AG20443 (cell line): ENCODE data around the gene VSTM2B.

ENCODE experiments used
- DNase-seq: peaks from one replicate; pipeline ENCODE4 v3.0.0; 2012; ENCODE audit warnings: low spot score, mixed read lengths

Gene VSTM2B

GRCh38 chr19:29515706-29516357 lies 10.0 kb upstream of the VSTM2B start:
- DNase-seq, result no peak

- no peak for DNase-seq
These were observed 9.5 kb upstream of the VSTM2B start for GRCh38 chr19:29516358-29516725.

- DNase-seq, result no peak
These were observed 8.9 kb upstream of the VSTM2B start for GRCh38 chr19:29516821-29517395.

GRCh38 chr19:29517412-29517811 lies 8.4 kb upstream of the VSTM2B start:
- no peak for DNase-seq

- DNase-seq, result no peak
These were observed 7.8 kb upstream of the VSTM2B start for GRCh38 chr19:29517946-29518345.

GRCh38 chr19:29519146-29519545 lies 6.6 kb upstream of the VSTM2B start:
- DNase-seq, result no peak

GRCh38 chr19:29519931-29520330 lies 5.9 kb upstream of the VSTM2B start:
- DNase-seq, result no peak

- no peak for DNase-seq
These were observed 5.4 kb upstream of the VSTM2B start for GRCh38 chr19:29520390-29520789.

GRCh38 chr19:29521291-29522075 lies 4.3 kb upstream of the VSTM2B start:
- DNase-seq, result no peak

GRCh38 chr19:29523568-29523967 lies 2.2 kb upstream of the VSTM2B start:
- DNase-seq, result no peak

GRCh38 chr19:29524201-29524911 lies 1.4 kb upstream of the VSTM2B start:
- DNase-seq, result no peak

GRCh38 chr19:29524912-29525831 lies 622 bp upstream of the VSTM2B start:
- peak; percentile 40 for DNase-seq

GRCh38 chr19:29526730-29527499 lies 1.1 kb downstream of the VSTM2B start:
- no peak for DNase-seq

- DNase-seq, result no peak
These were observed 1.9 kb downstream of the VSTM2B start for GRCh38 chr19:29527500-29528328.

GRCh38 chr19:29528350-29528945 lies 2.7 kb downstream of the VSTM2B start:
- peak; percentile 94 for DNase-seq

- no peak for DNase-seq
These were observed 3.3 kb downstream of the VSTM2B start for GRCh38 chr19:29528946-29529645.

- no peak for DNase-seq
These were observed 4.1 kb downstream of the VSTM2B start for GRCh38 chr19:29529646-29530539.
